Measurements from ENCODE around the gene IGFBP1. TPM values are rescaled to one million over a fixed set of nuclear protein-coding genes. Genes with fewer than 3 reads are reported as not detected.

IGFBP1 gene
- total and polyA plus RNA-seq, 2 of the 13 experiments (the other 11 are each of a cell fraction or from before 2014, with no cell fraction given), result 5.4 to 885 TPM

- peak; percentile 43; the same call in 1 of the 2 replicates for TF ChIP-seq ZNF138 (CRISPR knock-in tag; IDR thresholded peaks at IDR 0.05; ENCODE audit: low read depth)
- TF ChIP-seq RBAK (CRISPR knock-in tag; IDR thresholded peaks at IDR 0.05), result no peak
- no peak for TF ChIP-seq TSC22D2 (CRISPR knock-in tag; IDR thresholded peaks at IDR 0.05; ENCODE audit: borderline replicate concordance)
- TF ChIP-seq HMGXB3 (CRISPR knock-in tag; IDR thresholded peaks at IDR 0.05; ENCODE audit: borderline replicate concordance), result 0 out of 2 replicates have a peak, but pooled peaks have one; percentile 9
- TF ChIP-seq, protein P1, sequence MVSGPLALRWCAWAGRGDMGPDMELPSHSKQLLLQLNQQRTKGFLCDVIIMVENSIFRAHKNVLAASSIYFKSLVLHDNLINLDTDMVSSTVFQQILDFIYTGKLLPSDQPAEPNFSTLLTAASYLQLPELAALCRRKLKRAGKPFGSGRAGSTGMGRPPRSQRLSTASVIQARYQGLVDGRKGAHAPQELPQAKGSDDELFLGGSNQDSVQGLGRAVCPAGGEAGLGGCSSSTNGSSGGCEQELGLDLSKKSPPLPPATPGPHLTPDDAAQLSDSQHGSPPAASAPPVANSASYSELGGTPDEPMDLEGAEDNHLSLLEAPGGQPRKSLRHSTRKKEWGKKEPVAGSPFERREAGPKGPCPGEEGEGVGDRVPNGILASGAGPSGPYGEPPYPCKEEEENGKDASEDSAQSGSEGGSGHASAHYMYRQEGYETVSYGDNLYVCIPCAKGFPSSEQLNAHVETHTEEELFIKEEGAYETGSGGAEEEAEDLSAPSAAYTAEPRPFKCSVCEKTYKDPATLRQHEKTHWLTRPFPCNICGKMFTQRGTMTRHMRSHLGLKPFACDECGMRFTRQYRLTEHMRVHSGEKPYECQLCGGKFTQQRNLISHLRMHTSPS (CRISPR knock-in tag; IDR thresholded peaks at IDR 0.05; ENCODE audit: low read depth), result no peak
- TF ChIP-seq ZNF556 (CRISPR knock-in tag; IDR thresholded peaks at IDR 0.05; ENCODE audit: borderline replicate concordance), result no peak
- no peak for TF ChIP-seq RAD21 (CRISPR knock-in tag; IDR thresholded peaks at IDR 0.05)
- TF ChIP-seq STAG1 (CRISPR knock-in tag; IDR thresholded peaks at IDR 0.05), result no peak
- no peak; the same call in 1 of the 2 replicates for TF ChIP-seq GATA4 (IDR thresholded peaks at IDR 0.05; ENCODE audit: borderline replicate concordance, low read depth)
- peak; percentile 67; the same call in 1 of the 2 replicates for TF ChIP-seq ZNF264 (CRISPR knock-in tag; IDR thresholded peaks at IDR 0.05)
- TF ChIP-seq KAT7 (CRISPR knock-in tag; IDR thresholded peaks at IDR 0.05; ENCODE audit: borderline replicate concordance), result peak; percentile 56; the same call in 1 of the 2 replicates
- peak; percentile 31; the same call in 1 of the 2 replicates for TF ChIP-seq SAFB2 (CRISPR knock-in tag; IDR thresholded peaks at IDR 0.05; ENCODE audit: borderline replicate concordance, low read depth)
- TF ChIP-seq, protein P2, sequence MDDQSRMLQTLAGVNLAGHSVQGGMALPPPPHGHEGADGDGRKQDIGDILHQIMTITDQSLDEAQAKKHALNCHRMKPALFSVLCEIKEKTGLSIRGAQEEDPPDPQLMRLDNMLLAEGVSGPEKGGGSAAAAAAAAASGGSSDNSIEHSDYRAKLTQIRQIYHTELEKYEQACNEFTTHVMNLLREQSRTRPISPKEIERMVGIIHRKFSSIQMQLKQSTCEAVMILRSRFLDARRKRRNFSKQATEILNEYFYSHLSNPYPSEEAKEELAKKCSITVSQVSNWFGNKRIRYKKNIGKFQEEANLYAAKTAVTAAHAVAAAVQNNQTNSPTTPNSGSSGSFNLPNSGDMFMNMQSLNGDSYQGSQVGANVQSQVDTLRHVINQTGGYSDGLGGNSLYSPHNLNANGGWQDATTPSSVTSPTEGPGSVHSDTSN (CRISPR knock-in tag; IDR thresholded peaks at IDR 0.05; ENCODE audit: borderline replicate concordance), result no peak
- TF ChIP-seq FOSL2 (CRISPR knock-in tag; IDR thresholded peaks at IDR 0.05), result no peak; the same call in 1 of the 2 replicates
- TF ChIP-seq LCORL (IDR thresholded peaks at IDR 0.05), result no peak
- TF ChIP-seq LCORL (CRISPR knock-in tag; IDR thresholded peaks at IDR 0.05), result peak; percentile 29; the same call in 1 of the 2 replicates
- TF ChIP-seq, protein P3, sequence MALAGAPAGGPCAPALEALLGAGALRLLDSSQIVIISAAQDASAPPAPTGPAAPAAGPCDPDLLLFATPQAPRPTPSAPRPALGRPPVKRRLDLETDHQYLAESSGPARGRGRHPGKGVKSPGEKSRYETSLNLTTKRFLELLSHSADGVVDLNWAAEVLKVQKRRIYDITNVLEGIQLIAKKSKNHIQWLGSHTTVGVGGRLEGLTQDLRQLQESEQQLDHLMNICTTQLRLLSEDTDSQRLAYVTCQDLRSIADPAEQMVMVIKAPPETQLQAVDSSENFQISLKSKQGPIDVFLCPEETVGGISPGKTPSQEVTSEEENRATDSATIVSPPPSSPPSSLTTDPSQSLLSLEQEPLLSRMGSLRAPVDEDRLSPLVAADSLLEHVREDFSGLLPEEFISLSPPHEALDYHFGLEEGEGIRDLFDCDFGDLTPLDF (CRISPR knock-in tag; IDR thresholded peaks at IDR 0.05), result no peak
- TF ChIP-seq KLF13 (CRISPR knock-in tag; IDR thresholded peaks at IDR 0.05), result no peak
- no peak for TF ChIP-seq CHCHD3 (CRISPR knock-in tag; IDR thresholded peaks at IDR 0.05)
- TF ChIP-seq BORCS8-MEF2B (CRISPR knock-in tag; IDR thresholded peaks at IDR 0.05), result 0 out of 2 replicates have a peak, but pooled peaks have one; percentile 10
Observed at GRCh38 chr7:45890125-45890901, 2.0 kb downstream of the IGFBP1 start (continued).

Data from HepG2 (cell line).